Astrocyte (in vitro differentiated cells and primary cell): ENCODE data around the gene PLEKHG5. TPM values are rescaled to one million over a fixed set of nuclear protein-coding genes. Genes with fewer than 3 reads are reported as not detected.

Experiments used
- DNase-seq: peaks from one replicate; pipeline ENCODE4 v3.0.0-alpha.2; 2010; ENCODE audit warnings: low read depth
- FAIRE-seq: peaks from 2 replicates; lab custom pipeline; 2011; peaks lifted over from hg19 to GRCh38; lab: Jason Lieb, UNC
- H2AFZ ChIP-seq: 2 replicates; pipeline ENCODE4 v1.6.0; 2012; ENCODE audit warnings: low read depth, low read length, inconsistent platforms
- H3K27ac ChIP-seq: 2 replicates; pipeline ENCODE4 v1.5.1; 2011; ENCODE audit warnings: low read depth, low read length, inconsistent platforms
- H3K27me3 ChIP-seq: 2 replicates; pipeline ENCODE4 v1.6.0; 2011; ENCODE audit warnings: low read length, inconsistent platforms; ENCODE audit not compliant: insufficient read depth
- H3K36me3 ChIP-seq: 2 replicates; pipeline ENCODE4 v1.5.1; 2011; ENCODE audit warnings: low read length, inconsistent platforms; ENCODE audit not compliant: insufficient read depth
- H3K4me1 ChIP-seq: 2 replicates; pipeline ENCODE4 v1.5.1; 2011; ENCODE audit warnings: low read length, inconsistent platforms; ENCODE audit not compliant: insufficient read depth
- H3K4me2 ChIP-seq: 2 replicates; pipeline ENCODE4 v1.6.0; 2012; ENCODE audit warnings: low read length, inconsistent platforms
- H3K4me3 ChIP-seq: 2 replicates; pipeline ENCODE4 v1.5.1; 2011; ENCODE audit warnings: low read depth, mild to moderate bottlenecking, low read length, inconsistent platforms; ENCODE audit not compliant: insufficient read depth
- H3K79me2 ChIP-seq: 2 replicates; pipeline ENCODE4 v1.6.0; 2012; ENCODE audit warnings: mild to moderate bottlenecking, low read length, inconsistent platforms; ENCODE audit not compliant: insufficient read depth
- H3K9ac ChIP-seq: 2 replicates; pipeline ENCODE4 v1.6.0; 2012; ENCODE audit warnings: mild to moderate bottlenecking, low read length, inconsistent platforms
- H3K9me3 ChIP-seq: 2 replicates; pipeline ENCODE4 v1.5.1; 2012; ENCODE audit warnings: low read depth, mild to moderate bottlenecking, low read length, inconsistent platforms; ENCODE audit not compliant: insufficient read depth
- H4K20me1 ChIP-seq: 2 replicates; pipeline ENCODE4 v1.6.0; 2012; ENCODE audit warnings: low read length, inconsistent platforms; ENCODE audit not compliant: insufficient read depth
- H3K27ac Mint-ChIP-seq: one replicate; pipeline ENCODE4 v1.8.0; 2021; ENCODE audit warnings: mild to moderate bottlenecking, mixed read lengths; ENCODE audit not compliant: unreplicated experiment
- H3K27me3 Mint-ChIP-seq: one replicate; pipeline ENCODE4 v1.8.0; 2021; ENCODE audit warnings: low read depth, mixed read lengths; ENCODE audit not compliant: unreplicated experiment
- H3K36me3 Mint-ChIP-seq: one replicate; pipeline ENCODE4 v1.8.0; 2021; ENCODE audit warnings: low read depth, mixed read lengths; ENCODE audit not compliant: unreplicated experiment
- H3K4me1 Mint-ChIP-seq: one replicate; pipeline ENCODE4 v1.8.0; 2021; ENCODE audit warnings: low read depth, mixed read lengths; ENCODE audit not compliant: unreplicated experiment
- H3K4me3 Mint-ChIP-seq: one replicate; pipeline ENCODE4 v1.8.0; 2021; ENCODE audit warnings: mild to moderate bottlenecking, moderate library complexity, mixed read lengths; ENCODE audit not compliant: unreplicated experiment
- H3K9me3 Mint-ChIP-seq: one replicate; pipeline ENCODE4 v1.8.0; 2021; ENCODE audit warnings: mild to moderate bottlenecking, mixed read lengths; ENCODE audit not compliant: unreplicated experiment
- CTCF ChIP-seq: IDR thresholded peaks from 2 replicates; pipeline ENCODE4 v1.5.1; 2011; ENCODE audit warnings: low read depth, mild to moderate bottlenecking, inconsistent platforms, low read length, moderate library complexity; ENCODE audit not compliant: insufficient read depth
- EZH2 ChIP-seq: IDR thresholded peaks from 2 replicates; pipeline ENCODE4 v1.6.1; 2012; ENCODE audit warnings: mild to moderate bottlenecking, low read length, inconsistent platforms; ENCODE audit not compliant: insufficient read depth
- total RNA-seq: library from RNA; stranded (reverse); gene quantifications from 2 replicates; pipeline ENCODE4 v1.2.1, GENCODE V29; 2021

Gene PLEKHG5
- total RNA-seq, 1 donor from 2014 or later = 25.1 TPM

DNA sequence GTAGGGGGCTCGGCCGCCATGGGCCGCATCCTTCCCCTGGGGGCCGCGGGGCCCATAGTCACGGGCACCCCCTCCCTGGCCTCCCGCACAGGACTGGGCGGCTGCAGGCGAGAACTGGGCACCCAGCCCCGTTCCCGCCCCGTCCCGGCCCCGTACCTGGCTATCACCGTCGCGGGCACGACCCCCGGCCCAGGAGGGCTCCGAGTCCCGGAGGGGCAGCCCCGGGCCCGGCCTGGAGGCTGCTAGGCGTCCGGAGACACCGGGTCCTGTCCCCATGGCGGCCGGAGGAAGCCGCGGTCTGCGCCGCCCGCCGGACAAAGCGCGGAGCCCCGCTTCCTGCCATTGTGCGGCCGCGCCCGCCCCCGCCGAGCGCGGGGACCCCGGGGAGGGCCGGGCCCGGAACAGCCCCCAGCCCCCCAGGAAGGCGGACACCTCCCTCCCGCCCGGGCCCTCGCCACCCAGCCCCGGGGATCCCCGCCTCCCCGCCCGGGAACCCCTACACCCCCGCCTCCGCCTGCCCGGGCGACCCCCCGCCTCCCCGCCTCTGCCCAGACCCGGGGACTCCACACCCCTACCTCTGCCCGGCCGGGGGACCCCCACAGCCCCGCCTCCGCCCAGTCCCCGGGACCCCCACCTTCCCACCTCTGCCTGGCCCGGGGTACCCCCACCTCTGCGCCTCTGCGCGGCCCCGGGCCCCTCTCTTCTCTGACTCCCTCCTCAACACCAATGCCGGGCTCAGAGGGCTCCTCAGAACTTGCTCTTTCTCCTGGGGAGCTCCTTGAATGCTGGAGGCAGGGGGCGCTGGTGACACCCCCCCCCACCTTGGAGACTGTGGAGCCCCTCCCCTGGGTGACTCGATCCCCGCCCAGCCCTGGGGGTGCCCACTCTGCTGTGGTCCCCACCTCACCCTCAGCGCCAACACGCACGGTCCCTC lies 6.0 kb downstream of the PLEKHG5 start:
- H3K9me3 Mint-ChIP-seq = no peaks in the 10 kb centered on the region
- DNase-seq = no peak
- peak overlapping the region; percentile 69 for H3K4me3 Mint-ChIP-seq
- H2AFZ ChIP-seq = peak overlapping the region; percentile 60
- H3K4me3 ChIP-seq = peak overlapping the region; percentile 60
- H3K4me2 ChIP-seq = peak overlapping the region; percentile 92
- H3K27me3 Mint-ChIP-seq = no peaks in the 10 kb centered on the region
- H3K4me1 Mint-ChIP-seq = peaks cover 2% of the 10 kb centered on the region
- H3K9me3 ChIP-seq = no peaks in the 10 kb centered on the region
- H3K4me1 ChIP-seq = peaks cover 24% of the 10 kb centered on the region
- no peak for FAIRE-seq
- H3K79me2 ChIP-seq = peaks cover 78% of the 10 kb centered on the region
- peak overlapping the region; percentile 34 for H3K27ac Mint-ChIP-seq
- H3K9ac ChIP-seq = peak overlapping the region; percentile 80
- H3K27me3 ChIP-seq = no peaks in the 10 kb centered on the region
- peaks cover 34% of the 10 kb centered on the region for H4K20me1 ChIP-seq
- TF ChIP-seq EZH2 (no peak), CTCF (no peak)
- no peak overlapping the region for H3K27ac ChIP-seq
- H3K36me3 Mint-ChIP-seq = peaks cover 2% of the 10 kb centered on the region
- no peaks in the 10 kb centered on the region for H3K36me3 ChIP-seq

DNA sequence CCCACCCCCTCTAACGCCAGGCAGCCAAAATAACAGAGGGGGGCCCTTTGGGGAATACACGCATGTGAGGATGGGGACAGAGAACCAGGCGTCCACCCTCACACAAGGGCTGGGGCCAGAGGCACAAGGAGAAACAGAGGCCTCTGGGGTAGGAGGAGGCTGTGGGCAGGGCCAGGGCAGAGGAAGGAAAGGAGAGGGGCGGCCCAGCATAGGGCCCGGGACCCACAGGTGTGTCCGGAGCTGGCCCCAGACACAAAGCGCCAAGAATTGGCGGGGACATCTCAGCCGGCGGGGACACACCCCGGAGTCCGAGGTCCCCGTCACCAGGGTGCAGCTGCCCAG lies 6.7 kb downstream of the PLEKHG5 start:
- no peak overlapping the region for H3K27ac ChIP-seq
- H2AFZ ChIP-seq = peak overlapping the region; percentile 60
- H3K4me1 Mint-ChIP-seq = peaks cover 2% of the 10 kb centered on the region
- no peak for DNase-seq
- H3K9me3 ChIP-seq = no peaks in the 10 kb centered on the region
- H3K4me3 ChIP-seq = peak overlapping the region; percentile 60
- peak overlapping the region; percentile 92 for H3K4me2 ChIP-seq
- peak overlapping the region; percentile 80 for H3K4me3 Mint-ChIP-seq
- peaks cover 72% of the 10 kb centered on the region for H3K79me2 ChIP-seq
- peak overlapping the region; percentile 80 for H3K9ac ChIP-seq
- no peaks in the 10 kb centered on the region for H3K27me3 ChIP-seq
- peaks cover 24% of the 10 kb centered on the region for H3K4me1 ChIP-seq
- no peaks in the 10 kb centered on the region for H3K9me3 Mint-ChIP-seq
- no peak for FAIRE-seq
- no peak overlapping the region for H3K27ac Mint-ChIP-seq
- peaks cover 34% of the 10 kb centered on the region for H4K20me1 ChIP-seq
- H3K36me3 Mint-ChIP-seq = peaks cover 2% of the 10 kb centered on the region
- TF ChIP-seq EZH2 = no peak
- no peak for TF ChIP-seq CTCF
- H3K36me3 ChIP-seq = no peaks in the 10 kb centered on the region
- no peaks in the 10 kb centered on the region for H3K27me3 Mint-ChIP-seq

- no peaks in the 10 kb centered on the region for H3K4me1 Mint-ChIP-seq
- H3K4me3 ChIP-seq = no peak overlapping the region
- H3K4me3 Mint-ChIP-seq = peak overlapping the region; percentile 51
- H3K27ac Mint-ChIP-seq = no peak overlapping the region
- no peak overlapping the region for H3K27ac ChIP-seq
- no peak for DNase-seq
- H3K27me3 Mint-ChIP-seq = no peaks in the 10 kb centered on the region
- H3K9ac ChIP-seq = no peak overlapping the region
- FAIRE-seq = no peak
- no peak for TF ChIP-seq EZH2
- TF ChIP-seq CTCF = no peak
- peaks cover 2% of the 10 kb centered on the region for H3K36me3 Mint-ChIP-seq
- H3K9me3 ChIP-seq = no peaks in the 10 kb centered on the region
- H4K20me1 ChIP-seq = peaks cover 27% of the 10 kb centered on the region
- H3K79me2 ChIP-seq = peaks cover 62% of the 10 kb centered on the region
- H3K9me3 Mint-ChIP-seq = no peaks in the 10 kb centered on the region
- H3K27me3 ChIP-seq = no peaks in the 10 kb centered on the region
- H3K36me3 ChIP-seq = no peaks in the 10 kb centered on the region
- no peak overlapping the region for H2AFZ ChIP-seq
- H3K4me1 ChIP-seq = peaks cover 13% of the 10 kb centered on the region
- H3K4me2 ChIP-seq = no peak overlapping the region
These were observed 7.7 kb downstream of the PLEKHG5 start for GRCh38 chr1:6483761-6484117.
